SK-N-SH treated with all-trans-retinoic acid at 6 μM for 48 hours (cell line): Measurements from ENCODE around the gene RETREG1.

Experiments
- ATAC-seq: fragments of 200-7000 bp; cut with Tn5 transposase; 3 replicates; pipeline ENCODE4 v1.9.1; 2020; ENCODE audit warnings: mild to moderate bottlenecking, moderate library complexity
- ARNTL ChIP-seq: fragments of 450-650 bp; formaldehyde crosslinking; IDR thresholded peaks from 2 replicates; pipeline ENCODE4 v1.5.0; 2020; ENCODE audit warnings: low read depth, mild to moderate bottlenecking, moderate library complexity, borderline replicate concordance
- BACH2 ChIP-seq: fragments of 250-450 bp; sonication (Bioruptor Pico); IDR thresholded peaks from 2 replicates; pipeline ENCODE4 v1.9.0; 2021; ENCODE audit warnings: mild to moderate bottlenecking, borderline replicate concordance
- CSDC2 ChIP-seq: fragments of 250-450 bp; sonication (Bioruptor Pico); IDR thresholded peaks from 2 replicates; pipeline ENCODE4 v1.5.0; 2020; ENCODE audit warnings: mild to moderate bottlenecking, moderate library complexity
- ESRRG ChIP-seq: fragments of 250-450 bp; sonication (Bioruptor Pico); IDR thresholded peaks from 2 replicates; pipeline ENCODE4 v1.6.1; 2021; ENCODE audit warnings: mild to moderate bottlenecking
- GLIS3 ChIP-seq: fragments of 250-450 bp; sonication (Bioruptor Pico); IDR thresholded peaks from 2 replicates; pipeline ENCODE4 v1.5.0; 2020; ENCODE audit warnings: mild to moderate bottlenecking, moderate library complexity
- ISL1 ChIP-seq: fragments of 250-450 bp; sonication (Bioruptor Pico); IDR thresholded peaks from 2 replicates; pipeline ENCODE4 v2.1.2; 2022; ENCODE audit warnings: mild to moderate bottlenecking, moderate library complexity
- OSR1 ChIP-seq: fragments of 250-450 bp; sonication (Bioruptor Pico); IDR thresholded peaks from 2 replicates; pipeline ENCODE4 v1.8.0; 2022; ENCODE audit warnings: moderate library complexity, mild to moderate bottlenecking, inconsistent platforms
- PPARA ChIP-seq: fragments of 250-450 bp; sonication (Bioruptor Pico); IDR thresholded peaks from 2 replicates; pipeline ENCODE4 v1.5.0; 2020; ENCODE audit warnings: mild to moderate bottlenecking, borderline replicate concordance
- RARB ChIP-seq: fragments of 250-450 bp; sonication (Bioruptor Pico); IDR thresholded peaks from 2 replicates; pipeline ENCODE4 v1.8.0; 2021; ENCODE audit warnings: mild to moderate bottlenecking, moderate library complexity
- SNAI2 ChIP-seq: fragments of 250-450 bp; sonication (Bioruptor Pico); IDR thresholded peaks from 2 replicates; pipeline ENCODE4 v1.5.0; 2020; ENCODE audit warnings: mild to moderate bottlenecking, moderate library complexity
- TCF4 ChIP-seq: fragments of 250-450 bp; sonication (Bioruptor Pico); IDR thresholded peaks from 2 replicates; pipeline ENCODE4 v1.8.0; 2021; ENCODE audit warnings: mild to moderate bottlenecking, moderate library complexity, borderline replicate concordance
- TOX ChIP-seq: fragments of 250-450 bp; sonication (Bioruptor Pico); IDR thresholded peaks from 2 replicates; pipeline ENCODE4 v1.8.0; 2021; ENCODE audit warnings: mild to moderate bottlenecking, moderate library complexity, borderline replicate concordance
- ZC3H10 ChIP-seq: fragments of 250-450 bp; sonication (Bioruptor Pico); IDR thresholded peaks from 2 replicates; pipeline ENCODE4 v1.5.1; 2021; ENCODE audit warnings: mild to moderate bottlenecking, moderate library complexity
- ZFP3 ChIP-seq: fragments of 250-450 bp; sonication (Bioruptor Pico); IDR thresholded peaks from 2 replicates; pipeline ENCODE4 v1.5.0; 2020; ENCODE audit warnings: mild to moderate bottlenecking, moderate library complexity
- ZFP30 ChIP-seq: fragments of 450-650 bp; formaldehyde crosslinking; IDR thresholded peaks from 2 replicates; pipeline ENCODE4 v1.5.0; 2022; ENCODE audit warnings: mild to moderate bottlenecking, moderate library complexity
- ZNF565 ChIP-seq: fragments of 450-650 bp; formaldehyde crosslinking; conservative IDR thresholded peaks from 2 replicates; pipeline ENCODE4 v1.5.0; 2020; ENCODE audit warnings: low read depth, mild to moderate bottlenecking, moderate library complexity
- ZNF70 ChIP-seq: fragments of 450-650 bp; formaldehyde crosslinking; IDR thresholded peaks from 2 replicates; pipeline ENCODE4 v1.5.0; 2020; ENCODE audit warnings: mild to moderate bottlenecking, moderate library complexity
- ZNF8 ChIP-seq: fragments of 450-650 bp; formaldehyde crosslinking; IDR thresholded peaks from 2 replicates; pipeline ENCODE4 v1.5.0; 2020; ENCODE audit warnings: mild to moderate bottlenecking, moderate library complexity
- TF ChIP-seq, protein P1 (sequence below): fragments of 250-450 bp; sonication (Bioruptor Pico); IDR thresholded peaks from 2 replicates; pipeline ENCODE4 v1.8.0; 2020; ENCODE audit warnings: mild to moderate bottlenecking, moderate library complexity, borderline replicate concordance
- TF ChIP-seq, protein P2 (sequence below): fragments of 250-450 bp; sonication (Bioruptor Pico); IDR thresholded peaks from 2 replicates; pipeline ENCODE4 v1.8.0; 2021; ENCODE audit warnings: low read depth, mild to moderate bottlenecking, moderate library complexity, borderline replicate concordance
- TF ChIP-seq, protein P3 (sequence below): fragments of 250-450 bp; sonication (Bioruptor Pico); IDR thresholded peaks from 2 replicates; pipeline ENCODE4 v1.5.1; 2021; ENCODE audit warnings: mild to moderate bottlenecking, moderate library complexity
- TF ChIP-seq, protein P4 (sequence below): fragments of 250-450 bp; sonication (Bioruptor Pico); IDR thresholded peaks from 2 replicates; pipeline ENCODE4 v1.5.1; 2020; ENCODE audit warnings: low read depth, mild to moderate bottlenecking, moderate library complexity

Gene RETREG1

DNA sequence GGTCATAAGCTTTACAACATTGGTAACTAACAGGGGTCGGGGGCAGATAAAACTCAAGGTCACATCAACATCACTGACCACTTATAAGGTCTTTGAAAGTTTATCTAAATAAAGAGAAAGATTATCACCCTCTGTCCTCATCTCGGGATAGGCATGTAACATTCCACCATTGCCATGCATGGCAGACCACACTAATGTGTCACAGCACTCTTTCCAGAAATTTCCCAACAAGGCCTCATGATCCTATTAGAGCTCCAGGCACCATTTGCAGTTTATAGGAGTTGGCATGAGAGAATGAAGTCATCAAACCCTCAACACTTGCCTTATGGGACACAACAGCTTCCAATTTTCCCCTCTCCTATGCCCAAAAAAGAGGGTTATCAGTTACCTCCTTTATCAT is 119.3 kb downstream of the RETREG1 start:
- TF ChIP-seq RARB (no peak), PPARA (CRISPR knock-in tag) (no peak), ZFP3 (CRISPR knock-in tag) (no peak), ZNF8 (no peak)
- no peak for ATAC-seq

- TF ChIP-seq CSDC2 (CRISPR knock-in tag) (no peak), RARB (no peak), ZC3H10 (CRISPR knock-in tag) (no peak), TCF4 (CRISPR knock-in tag) (no peak), OSR1 (no peak), ESRRG (CRISPR knock-in tag) (no peak), ZFP30 (CRISPR knock-in tag) (no peak), ISL1 (no peak), SNAI2 (CRISPR knock-in tag) (no peak), ARNTL (CRISPR knock-in tag) (no peak), ZNF565 (CRISPR knock-in tag) (no peak), TOX (CRISPR knock-in tag) (no peak)
- TF ChIP-seq, protein P1, sequence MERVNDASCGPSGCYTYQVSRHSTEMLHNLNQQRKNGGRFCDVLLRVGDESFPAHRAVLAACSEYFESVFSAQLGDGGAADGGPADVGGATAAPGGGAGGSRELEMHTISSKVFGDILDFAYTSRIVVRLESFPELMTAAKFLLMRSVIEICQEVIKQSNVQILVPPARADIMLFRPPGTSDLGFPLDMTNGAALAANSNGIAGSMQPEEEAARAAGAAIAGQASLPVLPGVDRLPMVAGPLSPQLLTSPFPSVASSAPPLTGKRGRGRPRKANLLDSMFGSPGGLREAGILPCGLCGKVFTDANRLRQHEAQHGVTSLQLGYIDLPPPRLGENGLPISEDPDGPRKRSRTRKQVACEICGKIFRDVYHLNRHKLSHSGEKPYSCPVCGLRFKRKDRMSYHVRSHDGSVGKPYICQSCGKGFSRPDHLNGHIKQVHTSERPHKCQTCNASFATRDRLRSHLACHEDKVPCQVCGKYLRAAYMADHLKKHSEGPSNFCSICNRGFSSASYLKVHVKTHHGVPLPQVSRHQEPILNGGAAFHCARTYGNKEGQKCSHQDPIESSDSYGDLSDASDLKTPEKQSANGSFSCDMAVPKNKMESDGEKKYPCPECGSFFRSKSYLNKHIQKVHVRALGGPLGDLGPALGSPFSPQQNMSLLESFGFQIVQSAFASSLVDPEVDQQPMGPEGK (CRISPR knock-in tag), result no peak
- TF ChIP-seq, protein P2, sequence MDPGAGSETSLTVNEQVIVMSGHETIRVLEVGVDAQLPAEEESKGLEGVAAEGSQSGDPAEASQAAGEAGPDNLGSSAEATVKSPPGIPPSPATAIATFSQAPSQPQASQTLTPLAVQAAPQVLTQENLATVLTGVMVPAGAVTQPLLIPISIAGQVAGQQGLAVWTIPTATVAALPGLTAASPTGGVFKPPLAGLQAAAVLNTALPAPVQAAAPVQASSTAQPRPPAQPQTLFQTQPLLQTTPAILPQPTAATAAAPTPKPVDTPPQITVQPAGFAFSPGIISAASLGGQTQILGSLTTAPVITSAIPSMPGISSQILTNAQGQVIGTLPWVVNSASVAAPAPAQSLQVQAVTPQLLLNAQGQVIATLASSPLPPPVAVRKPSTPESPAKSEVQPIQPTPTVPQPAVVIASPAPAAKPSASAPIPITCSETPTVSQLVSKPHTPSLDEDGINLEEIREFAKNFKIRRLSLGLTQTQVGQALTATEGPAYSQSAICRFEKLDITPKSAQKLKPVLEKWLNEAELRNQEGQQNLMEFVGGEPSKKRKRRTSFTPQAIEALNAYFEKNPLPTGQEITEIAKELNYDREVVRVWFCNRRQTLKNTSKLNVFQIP (CRISPR knock-in tag), result no peak
- TF ChIP-seq, protein P3, sequence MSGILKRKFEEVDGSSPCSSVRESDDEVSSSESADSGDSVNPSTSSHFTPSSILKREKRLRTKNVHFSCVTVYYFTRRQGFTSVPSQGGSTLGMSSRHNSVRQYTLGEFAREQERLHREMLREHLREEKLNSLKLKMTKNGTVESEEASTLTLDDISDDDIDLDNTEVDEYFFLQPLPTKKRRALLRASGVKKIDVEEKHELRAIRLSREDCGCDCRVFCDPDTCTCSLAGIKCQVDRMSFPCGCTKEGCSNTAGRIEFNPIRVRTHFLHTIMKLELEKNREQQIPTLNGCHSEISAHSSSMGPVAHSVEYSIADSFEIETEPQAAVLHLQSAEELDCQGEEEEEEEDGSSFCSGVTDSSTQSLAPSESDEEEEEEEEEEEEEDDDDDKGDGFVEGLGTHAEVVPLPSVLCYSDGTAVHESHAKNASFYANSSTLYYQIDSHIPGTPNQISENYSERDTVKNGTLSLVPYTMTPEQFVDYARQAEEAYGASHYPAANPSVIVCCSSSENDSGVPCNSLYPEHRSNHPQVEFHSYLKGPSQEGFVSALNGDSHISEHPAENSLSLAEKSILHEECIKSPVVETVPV (CRISPR knock-in tag), result no peak
- ATAC-seq, result no peak
Measured at GRCh38 chr5:16493261-16493660, 123.5 kb downstream of the RETREG1 start.

GRCh38 chr5:16492398-16493140 is 124.2 kb downstream of the RETREG1 start:
- ATAC-seq, result no peak; the same call in 2 of the 3 replicates
- TF ChIP-seq RARB (no peak), ESRRG (CRISPR knock-in tag) (no peak), ARNTL (CRISPR knock-in tag) (no peak), ZFP3 (CRISPR knock-in tag) (no peak), TOX (CRISPR knock-in tag) (no peak), TCF4 (CRISPR knock-in tag) (no peak), ZNF565 (CRISPR knock-in tag) (no peak), ISL1 (no peak), OSR1 (no peak), ZFP30 (CRISPR knock-in tag) (no peak), BACH2 (CRISPR knock-in tag) (no peak), ZNF70 (no peak), GLIS3 (CRISPR knock-in tag) (no peak), CSDC2 (CRISPR knock-in tag) (no peak), ZNF8 (no peak)
- TF ChIP-seq, protein P2 (CRISPR knock-in tag), result no peak
- TF ChIP-seq, protein P4, sequence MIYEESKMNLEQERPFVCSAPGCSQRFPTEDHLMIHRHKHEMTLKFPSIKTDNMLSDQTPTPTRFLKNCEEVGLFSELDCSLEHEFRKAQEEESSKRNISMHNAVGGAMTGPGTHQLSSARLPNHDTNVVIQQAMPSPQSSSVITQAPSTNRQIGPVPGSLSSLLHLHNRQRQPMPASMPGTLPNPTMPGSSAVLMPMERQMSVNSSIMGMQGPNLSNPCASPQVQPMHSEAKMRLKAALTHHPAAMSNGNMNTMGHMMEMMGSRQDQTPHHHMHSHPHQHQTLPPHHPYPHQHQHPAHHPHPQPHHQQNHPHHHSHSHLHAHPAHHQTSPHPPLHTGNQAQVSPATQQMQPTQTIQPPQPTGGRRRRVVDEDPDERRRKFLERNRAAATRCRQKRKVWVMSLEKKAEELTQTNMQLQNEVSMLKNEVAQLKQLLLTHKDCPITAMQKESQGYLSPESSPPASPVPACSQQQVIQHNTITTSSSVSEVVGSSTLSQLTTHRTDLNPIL (CRISPR knock-in tag), result no peak
- TF ChIP-seq, protein P3 (CRISPR knock-in tag), result no peak
- TF ChIP-seq, all 23 proteins: peak for 0
